Trophoblast cell (in vitro differentiated cells and primary cell): ENCODE results near the gene STARD10.

ENCODE experiments used
- DNase-seq, 2 donors: peaks; one replicate each; pipeline ENCODE4 v3.0.0-alpha.2; 2016
- H2AFZ ChIP-seq: 2 replicates; pipeline ENCODE4 v1.6.1; 2013; ENCODE audit warnings: low read length, moderate library complexity, mild to moderate bottlenecking; ENCODE audit not compliant: insufficient read depth, poor library complexity
- H2AK5ac ChIP-seq: 2 replicates; pipeline ENCODE4 v1.6.1; 2013; ENCODE audit warnings: mild to moderate bottlenecking, low read length
- H2BK120ac ChIP-seq: 2 replicates; pipeline ENCODE4 v1.6.1; 2013; ENCODE audit warnings: low read length, mild to moderate bottlenecking, moderate library complexity; ENCODE audit not compliant: insufficient read depth, poor library complexity
- H2BK12ac ChIP-seq: 2 replicates; pipeline ENCODE4 v1.6.1; 2013; ENCODE audit warnings: mild to moderate bottlenecking, low read length, moderate library complexity
- H2BK5ac ChIP-seq: 2 replicates; pipeline ENCODE4 v1.6.1; 2013; ENCODE audit warnings: low read length, low read depth, moderate library complexity, mild to moderate bottlenecking; ENCODE audit not compliant: poor library complexity
- H3K14ac ChIP-seq: 2 replicates; pipeline ENCODE4 v1.6.1; 2013; ENCODE audit warnings: mild to moderate bottlenecking, low read length
- H3K18ac ChIP-seq: 2 replicates; pipeline ENCODE4 v1.6.1; 2013; ENCODE audit warnings: mild to moderate bottlenecking, low read length
- H3K23ac ChIP-seq: 2 replicates; pipeline ENCODE4 v1.6.1; 2013; ENCODE audit warnings: low read length
- H3K27ac ChIP-seq: 2 replicates; pipeline ENCODE4 v1.5.1; 2013; ENCODE audit warnings: low read depth, mild to moderate bottlenecking, inconsistent platforms, low read length, moderate library complexity
- H3K27me3 ChIP-seq: 2 replicates; pipeline ENCODE4 v1.6.1; 2013; ENCODE audit warnings: inconsistent platforms, mild to moderate bottlenecking, low read length, moderate library complexity; ENCODE audit not compliant: insufficient read depth
- H3K36me3 ChIP-seq, 2 experiments: 1 replicate in 1 of 2; 2 replicates in 1 of 2; pipeline ENCODE4 v1.6.1; 2013; ENCODE audit warnings: low read length in 2 of 2, mild to moderate bottlenecking in 2 of 2, moderate library complexity in 1 of 2; ENCODE audit not compliant: insufficient read depth in 2 of 2, control insufficient read depth in 1 of 2
- H3K4ac ChIP-seq: 2 replicates; pipeline ENCODE4 v1.6.1; 2013; ENCODE audit warnings: low read depth, mild to moderate bottlenecking, low read length, moderate library complexity
- H3K4me1 ChIP-seq, 2 experiments: 1 replicate in 1 of 2; 2 replicates in 1 of 2; pipeline ENCODE4 v1.6.1; 2013; ENCODE audit warnings: low read length in 2 of 2, mild to moderate bottlenecking in 2 of 2, moderate library complexity in 1 of 2; ENCODE audit not compliant: insufficient read depth in 2 of 2, control insufficient read depth in 1 of 2
- H3K4me2 ChIP-seq: 2 replicates; pipeline ENCODE4 v1.6.1; 2013; ENCODE audit warnings: inconsistent platforms, mild to moderate bottlenecking, low read length, moderate library complexity
- H3K4me3 ChIP-seq: 2 replicates; pipeline ENCODE4 v1.5.1; 2013; ENCODE audit warnings: mild to moderate bottlenecking, low read depth, low read length, inconsistent platforms
- H3K79me1 ChIP-seq: one replicate; pipeline ENCODE4 v1.6.1; 2013; ENCODE audit warnings: low read length
- H3K79me2 ChIP-seq: 2 replicates; pipeline ENCODE4 v1.6.1; 2013; ENCODE audit warnings: low read length, mild to moderate bottlenecking; ENCODE audit not compliant: control insufficient read depth, insufficient read depth, poor library complexity
- H3K9ac ChIP-seq: 2 replicates; pipeline ENCODE4 v1.6.1; 2013; ENCODE audit warnings: mild to moderate bottlenecking, low read length
- H3K9me3 ChIP-seq: 2 replicates; pipeline ENCODE4 v1.6.1; 2013; ENCODE audit warnings: low read depth, mild to moderate bottlenecking, control low read depth, inconsistent platforms, low read length; ENCODE audit not compliant: insufficient read depth
- H4K12ac ChIP-seq: 2 replicates; pipeline ENCODE4 v1.6.1; 2013; ENCODE audit warnings: low read depth, mild to moderate bottlenecking, low read length, moderate library complexity
- H4K8ac ChIP-seq: 2 replicates; pipeline ENCODE4 v1.6.1; 2013; ENCODE audit warnings: low read depth, mild to moderate bottlenecking, low read length, moderate library complexity
- H4K91ac ChIP-seq: one replicate; pipeline ENCODE4 v1.6.1; 2013; ENCODE audit warnings: low read depth, mild to moderate bottlenecking, low read length, moderate library complexity
- WGBS: extraction: QIAGEN DNeasy Blood & Tissue Kit; methylation state at CpG from one replicate; pipeline ENCODE4 v1.1.7; 2013; ENCODE audit warnings: missing lambda C conversion rate; ENCODE audit not compliant: insufficient read length, insufficient coverage; ENCODE audit errors: extremely low coverage; 5-methylcytosine and 5-hydroxymethylcytosine counted together

STARD10 gene

GRCh38 chr11:72755713-72756285, 38.0 kb downstream of the STARD10 start:
- Histone ChIP-seq H3K79me1 (peaks cover 9% of the 10 kb centered on the region), H2BK120ac (no peak overlapping the region), H3K14ac (no peak overlapping the region), H4K8ac (no peak overlapping the region), H3K9ac (no peak overlapping the region), H2AFZ (no peak overlapping the region), H3K9me3 (peaks cover 6% of the 10 kb centered on the region), H3K4me3 (no peak overlapping the region), H3K4me2 (no peak overlapping the region), H2BK12ac (no peak overlapping the region), H2BK5ac (no peak overlapping the region), H2AK5ac (no peak overlapping the region), H3K27me3 (no peaks in the 10 kb centered on the region), H4K91ac (no peak overlapping the region), H3K79me2 (peaks cover 3% of the 10 kb centered on the region), H3K27ac (no peak overlapping the region), H3K4ac (no peak overlapping the region), H3K23ac (no peak overlapping the region), H3K4me1 (peaks cover 16 to 19% of the 10 kb centered on the region in 2 experiments), H3K18ac (no peak overlapping the region), H3K36me3 (peaks cover 39 to 46% of the 10 kb centered on the region in 2 experiments), H4K12ac (no peak overlapping the region)
- no CpG with 5 or more reads among the region's 4 CpGs for WGBS
- DNase-seq, result no peak

GRCh38 chr11:72754544-72755155, 39.2 kb downstream of the STARD10 start:
- Histone ChIP-seq H2BK5ac (no peak overlapping the region), H2AFZ (no peak overlapping the region), H3K27ac (no peak overlapping the region), H3K23ac (no peak overlapping the region), H3K9ac (no peak overlapping the region), H3K4me3 (no peak overlapping the region), H3K27me3 (no peaks in the 10 kb centered on the region), H2BK120ac (no peak overlapping the region), H3K36me3 (peaks cover 39 to 46% of the 10 kb centered on the region in 2 experiments), H2BK12ac (no peak overlapping the region), H2AK5ac (no peak overlapping the region), H3K4ac (no peak overlapping the region), H4K8ac (no peak overlapping the region), H4K91ac (no peak overlapping the region), H3K18ac (no peak overlapping the region), H3K14ac (no peak overlapping the region), H4K12ac (no peak overlapping the region), H3K9me3 (peaks cover 6% of the 10 kb centered on the region), H3K4me2 (no peak overlapping the region), H3K4me1 (peaks cover 16 to 18% of the 10 kb centered on the region in 2 experiments), H3K79me2 (peaks cover 3% of the 10 kb centered on the region), H3K79me1 (peaks cover 9% of the 10 kb centered on the region)
- no peak for DNase-seq
- WGBS, result no CpG with 5 or more reads among the region's 48 CpGs

GRCh38 chr11:72754149-72754543, 39.7 kb downstream of the STARD10 start:
- Histone ChIP-seq H4K8ac (no peak overlapping the region), H3K18ac (no peak overlapping the region), H3K79me2 (peaks cover 3% of the 10 kb centered on the region), H3K23ac (no peak overlapping the region), H4K91ac (no peak overlapping the region), H2BK12ac (no peak overlapping the region), H3K4me1 (peaks cover 16 to 18% of the 10 kb centered on the region in 2 experiments), H2AFZ (no peak overlapping the region), H3K14ac (no peak overlapping the region), H3K79me1 (peaks cover 9% of the 10 kb centered on the region), H2BK120ac (no peak overlapping the region), H3K36me3 (peaks cover 37 to 41% of the 10 kb centered on the region in 2 experiments), H3K27ac (no peak overlapping the region), H3K4me2 (no peak overlapping the region), H3K27me3 (no peaks in the 10 kb centered on the region), H3K9ac (no peak overlapping the region), H3K9me3 (peaks cover 6% of the 10 kb centered on the region), H2BK5ac (no peak overlapping the region), H2AK5ac (no peak overlapping the region), H3K4me3 (no peak overlapping the region), H3K4ac (no peak overlapping the region), H4K12ac (no peak overlapping the region)
- no peak for DNase-seq
- no CpG with 5 or more reads among the region's 8 CpGs for WGBS

- no peak overlapping the region for H3K4me3 ChIP-seq
- no CpG with 5 or more reads among the region's 9 CpGs for WGBS
- no peak overlapping the region for H2AK5ac ChIP-seq
- H3K23ac ChIP-seq, result no peak overlapping the region
- H3K27me3 ChIP-seq, result no peaks in the 10 kb centered on the region
- no peak overlapping the region for H3K9ac ChIP-seq
- no peak overlapping the region for H3K27ac ChIP-seq
- H2BK12ac ChIP-seq, result no peak overlapping the region
- peaks cover 16 to 18% of the 10 kb centered on the region in 2 experiments for H3K4me1 ChIP-seq
- H4K12ac ChIP-seq, result no peak overlapping the region
- H3K18ac ChIP-seq, result no peak overlapping the region
- H3K4me2 ChIP-seq, result no peak overlapping the region
- peaks cover 3% of the 10 kb centered on the region for H3K79me2 ChIP-seq
- H2AFZ ChIP-seq, result no peak overlapping the region
- H3K4ac ChIP-seq, result no peak overlapping the region
- DNase-seq, result no peak
- H3K36me3 ChIP-seq, result peaks cover 31 to 35% of the 10 kb centered on the region in 2 experiments
- peaks cover 9% of the 10 kb centered on the region for H3K79me1 ChIP-seq
- H2BK120ac ChIP-seq, result no peak overlapping the region
- H4K8ac ChIP-seq, result no peak overlapping the region
- H4K91ac ChIP-seq, result no peak overlapping the region
- H2BK5ac ChIP-seq, result no peak overlapping the region
- H3K14ac ChIP-seq, result no peak overlapping the region
- peaks cover 6% of the 10 kb centered on the region for H3K9me3 ChIP-seq
These were observed 40.3 kb downstream of the STARD10 start for GRCh38 chr11:72753341-72754148.
